GM13977 (cell line): ENCODE data around the gene DPEP2NB.
"Not testable (repeated sequence)": the region's sequence is repeated elsewhere in the genome, so short reads cannot be mapped to it uniquely, and the experiment has no call there.

ENCODE experiments used
- DNase-seq: peaks from one replicate; pipeline ENCODE4 v3.0.0; 2012; ENCODE audit warnings: low spot score
- in situ Hi-C: fragments of 300-500 bp; cut with MboI; formaldehyde crosslinking; loops from one replicate; pipeline ENCODE4 v1.12.0; 2022; ENCODE audit warnings: low sequenced_read_pairs, low pct_unique_long_range_greater_than_20kb, mixed read lengths, inconsistent platforms; ENCODE audit not compliant: unreplicated experiment
- TF ChIP-seq, protein P1 (sequence below): IDR thresholded peaks from 2 replicates; pipeline ENCODE4 v1.5.1; 2012; ENCODE audit warnings: mild to moderate bottlenecking, control low read depth; ENCODE audit not compliant: insufficient read depth; ENCODE audit errors: extremely low read depth, missing control alignments

DPEP2NB gene

DNA sequence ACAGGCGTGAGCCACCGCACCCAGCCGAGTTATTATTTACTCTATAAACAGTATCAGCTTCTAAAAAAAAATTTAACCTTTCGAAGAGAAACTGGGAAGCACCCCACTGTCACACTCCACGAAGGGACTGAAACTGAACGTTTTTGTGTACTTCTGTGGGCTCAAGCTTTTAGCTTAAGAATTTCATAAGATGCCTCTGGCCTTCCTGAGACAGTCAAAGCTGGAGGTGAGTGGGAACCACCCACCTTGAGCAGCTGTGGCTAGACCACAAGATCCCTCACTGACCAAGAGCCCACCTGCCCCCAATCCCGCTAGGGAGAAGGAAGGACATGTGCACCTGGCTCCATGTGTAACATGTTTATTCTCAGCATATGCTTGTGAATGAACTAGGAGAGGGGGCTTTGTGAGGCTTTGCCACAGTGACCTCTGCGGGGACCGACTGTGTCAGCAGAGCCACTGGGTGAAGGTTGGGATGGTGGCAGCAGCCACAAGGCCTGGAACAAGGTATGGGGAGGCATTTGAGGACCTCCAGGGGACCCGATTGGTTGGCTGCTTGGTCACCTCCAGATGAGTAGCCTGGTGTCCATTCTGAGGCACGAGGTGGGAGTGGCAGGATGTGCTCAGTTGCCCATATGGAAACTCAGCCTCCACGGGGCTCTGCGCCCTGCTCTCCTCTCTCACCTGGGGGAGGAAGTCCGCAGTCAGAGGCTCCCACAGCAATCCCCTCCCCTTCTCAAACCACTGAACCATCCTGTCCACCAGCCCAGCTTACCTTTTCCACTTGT lies 40.2 kb downstream of the DPEP2NB start:
- TF ChIP-seq, protein P1, sequence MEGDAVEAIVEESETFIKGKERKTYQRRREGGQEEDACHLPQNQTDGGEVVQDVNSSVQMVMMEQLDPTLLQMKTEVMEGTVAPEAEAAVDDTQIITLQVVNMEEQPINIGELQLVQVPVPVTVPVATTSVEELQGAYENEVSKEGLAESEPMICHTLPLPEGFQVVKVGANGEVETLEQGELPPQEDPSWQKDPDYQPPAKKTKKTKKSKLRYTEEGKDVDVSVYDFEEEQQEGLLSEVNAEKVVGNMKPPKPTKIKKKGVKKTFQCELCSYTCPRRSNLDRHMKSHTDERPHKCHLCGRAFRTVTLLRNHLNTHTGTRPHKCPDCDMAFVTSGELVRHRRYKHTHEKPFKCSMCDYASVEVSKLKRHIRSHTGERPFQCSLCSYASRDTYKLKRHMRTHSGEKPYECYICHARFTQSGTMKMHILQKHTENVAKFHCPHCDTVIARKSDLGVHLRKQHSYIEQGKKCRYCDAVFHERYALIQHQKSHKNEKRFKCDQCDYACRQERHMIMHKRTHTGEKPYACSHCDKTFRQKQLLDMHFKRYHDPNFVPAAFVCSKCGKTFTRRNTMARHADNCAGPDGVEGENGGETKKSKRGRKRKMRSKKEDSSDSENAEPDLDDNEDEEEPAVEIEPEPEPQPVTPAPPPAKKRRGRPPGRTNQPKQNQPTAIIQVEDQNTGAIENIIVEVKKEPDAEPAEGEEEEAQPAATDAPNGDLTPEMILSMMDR: no peak
- no peak for DNase-seq
- in situ Hi-C loops: no loop called here

- DNase-seq, in situ Hi-C loops: not testable (repeated sequence)
Measured at GRCh38 chr16:67972285-67972684, 43.4 kb downstream of the DPEP2NB start.

DNA sequence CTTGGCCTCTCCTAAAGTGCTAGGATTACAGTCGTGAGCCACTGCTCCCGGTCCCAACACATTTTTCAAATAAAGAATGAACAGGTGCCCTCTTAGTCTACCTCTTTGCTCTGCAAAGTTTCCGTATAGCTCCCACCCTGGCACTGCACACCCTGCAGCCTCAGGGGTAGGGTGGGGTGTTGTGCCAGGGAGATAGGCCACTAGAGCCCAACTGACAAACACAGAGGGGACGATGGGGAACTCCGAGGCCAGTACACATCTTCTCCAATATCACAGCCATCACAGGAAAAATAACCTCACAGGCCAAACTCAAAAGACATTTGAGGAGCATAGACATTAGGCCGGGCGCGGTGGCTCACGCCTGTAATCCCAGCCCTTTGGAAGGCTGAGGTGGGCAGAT lies 44.6 kb downstream of the DPEP2NB start:
- TF ChIP-seq, protein P1: no peak
- in situ Hi-C loops: no loop called here

DNA sequence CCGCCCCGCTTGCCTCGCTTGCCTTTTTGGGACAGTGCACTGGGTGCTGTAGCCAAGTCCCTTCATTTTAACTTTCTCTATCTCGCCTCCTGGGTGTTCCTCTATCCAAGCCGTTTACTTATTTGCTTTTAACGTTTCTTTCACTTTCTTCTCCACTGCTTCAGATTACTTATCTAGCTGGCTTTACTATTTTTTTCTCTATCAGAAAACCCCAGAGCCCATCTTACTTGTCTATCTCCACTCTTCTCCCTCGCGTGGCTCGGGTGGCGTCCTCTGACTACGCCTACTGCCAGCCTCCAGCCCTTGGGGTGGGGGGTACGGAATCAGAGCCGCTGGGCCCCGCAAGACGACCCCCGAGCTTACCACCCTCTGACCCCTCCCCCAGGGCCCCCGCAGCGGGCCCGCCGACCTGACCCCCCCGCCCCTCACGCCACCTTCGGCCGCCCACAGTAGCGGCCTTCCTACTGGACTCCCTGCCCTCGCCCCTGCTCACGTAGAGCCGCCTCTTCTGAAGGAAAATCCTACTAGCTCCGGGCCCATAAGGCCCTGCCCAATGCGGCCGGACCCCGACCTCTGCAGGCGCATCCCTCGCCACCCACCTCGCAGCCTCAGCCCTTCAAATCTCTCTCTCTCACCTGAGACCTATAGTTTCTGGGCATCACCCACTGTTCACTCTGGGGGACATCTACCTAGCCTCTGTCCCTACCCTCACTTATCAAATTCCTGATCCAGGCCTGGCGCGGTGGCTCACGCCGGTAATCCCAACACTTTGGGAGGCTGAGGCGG lies 46.3 kb downstream of the DPEP2NB start:
- peak; percentile 69 for DNase-seq
- TF ChIP-seq, protein P1: no peak
- in situ Hi-C loops: no loop called here

More for the DNA sequence above, 44.6 kb downstream of the DPEP2NB start:
- DNase-seq: no peak

GRCh38 chr16:67968400-67969253 lies 47.1 kb downstream of the DPEP2NB start, which contains the start of gene SLC12A4:
SLC12A4 (minus strand) TSS chr16:67968637; CDS start chr16:67968553, 84 bp downstream.
- peak; percentile 99 for DNase-seq
- TF ChIP-seq, protein P1: peak; percentile 3
- in situ Hi-C loops: no loop called here

GRCh38 chr16:67967958-67968399 lies 47.7 kb downstream of the DPEP2NB start:
- TF ChIP-seq, protein P1: no peak
- in situ Hi-C loops: no loop called here
- DNase-seq: peak; percentile 74
